Endothelial cell of umbilical vein (primary cell): ENCODE data around the gene SELL. TPM values are rescaled to one million over a fixed set of nuclear protein-coding genes. Genes with fewer than 3 reads are reported as not detected.

Experiments used
- BruUV-seq: library from RNA; stranded (reverse); fragments of 400-500 nt; replicated peaks from 2 replicates; lab custom pipeline; 2021; lab: Mats Ljungman, UMichigan
- CTCF ChIA-PET: fragments of 300-600, 350-600 bp; sonication (Branson Sonifier 250); formaldehyde crosslinking; loops from one replicate; lab custom pipeline; 2021; ENCODE audit warnings: antibody characterized with exemption, inconsistent platforms; lab: Charles Lee
- POLR2A ChIA-PET: fragments of 300-600, 350-600 bp; sonication (Branson Sonifier 250); formaldehyde crosslinking; loops from one replicate; lab custom pipeline; 2021; ENCODE audit warnings: antibody characterized with exemption, inconsistent platforms; lab: Charles Lee
- DNase-seq: peaks from one replicate; pipeline ENCODE4 v3.0.0-alpha.2; 2011; ENCODE audit warnings: low read depth, low spot score
- FAIRE-seq: peaks from 2 replicates; lab custom pipeline; 2011; peaks lifted over from hg19 to GRCh38; lab: Jason Lieb, UNC
- H2AFZ ChIP-seq: 2 replicates; pipeline ENCODE4 v1.6.0; 2012; ENCODE audit warnings: low read depth, low read length, control low read depth, inconsistent platforms
- H3K27ac ChIP-seq: 2 replicates; pipeline ENCODE4 v1.5.1; 2011; ENCODE audit warnings: low read depth, mild to moderate bottlenecking, control low read depth, low read length, moderate library complexity; ENCODE audit not compliant: insufficient read depth
- H3K27me3 ChIP-seq, 2 experiments: 2 replicates each; pipeline versions ENCODE4 v1.6.0 to v1.6.1; 2011; ENCODE audit warnings: low read length in 2 of 2, mixed read lengths in 1 of 2; ENCODE audit not compliant: control insufficient read depth in 2 of 2, insufficient read depth in 2 of 2
- H3K36me3 ChIP-seq, 2 experiments: 2 replicates in 1 of 2; 3 replicates in 1 of 2; pipeline ENCODE4 v1.5.1; 2011; ENCODE audit warnings: low read length in 2 of 2, mild to moderate bottlenecking in 1 of 2, moderate library complexity in 1 of 2; ENCODE audit not compliant: control insufficient read depth in 2 of 2, insufficient read depth in 2 of 2; ENCODE audit errors: extremely low read depth in 1 of 2
- H3K4me1 ChIP-seq: 3 replicates; pipeline ENCODE4 v1.5.1; 2011; ENCODE audit warnings: mild to moderate bottlenecking, low read length; ENCODE audit not compliant: control insufficient read depth, insufficient read depth; ENCODE audit errors: extremely low read depth
- H3K4me2 ChIP-seq: 2 replicates; pipeline ENCODE4 v1.6.1; 2011; ENCODE audit warnings: low read length, control low read depth, mixed read lengths; ENCODE audit not compliant: insufficient read depth
- H3K4me3 ChIP-seq, 3 experiments: fragments of 200-600 bp in 1 of 3; sonication (generic), shearing (Covaris generic) in 1 of 3; replicated peaks in 1 of 3; 2 replicates each; pipeline ENCODE4 v1.5.1; 2011 to 2016; ENCODE audit warnings: control low read depth in 3 of 3, low read length in 3 of 3, mild to moderate bottlenecking in 2 of 3, inconsistent platforms in 1 of 3, low read depth in 1 of 3, moderate library complexity in 1 of 3; ENCODE audit not compliant: insufficient read depth in 1 of 3
- H3K79me2 ChIP-seq: 2 replicates; pipeline ENCODE4 v1.6.0; 2012; ENCODE audit warnings: low read length, inconsistent platforms; ENCODE audit not compliant: control insufficient read depth, insufficient read depth
- H3K9ac ChIP-seq: replicated peaks from 2 replicates; pipeline ENCODE3; 2011; ENCODE audit warnings: low read length, control low read depth; ENCODE audit not compliant: insufficient read depth; ENCODE audit errors: extremely low read depth
- H3K9me1 ChIP-seq: replicated peaks from 3 replicates; pipeline ENCODE4 v1.6.0; 2011; ENCODE audit warnings: mild to moderate bottlenecking, low read length; ENCODE audit not compliant: control insufficient read depth, insufficient read depth; ENCODE audit errors: extremely low read depth
- H3K9me3 ChIP-seq: replicated peaks from 2 replicates; pipeline ENCODE4 v1.5.1; 2012; ENCODE audit warnings: low read length, inconsistent platforms; ENCODE audit not compliant: control insufficient read depth, insufficient read depth
- H4K20me1 ChIP-seq: replicated peaks from 2 replicates; pipeline ENCODE3; 2011; ENCODE audit warnings: mild to moderate bottlenecking, low read length; ENCODE audit not compliant: control insufficient read depth, insufficient read depth; ENCODE audit errors: extremely low read depth
- EZH2 ChIP-seq: IDR thresholded peaks from 2 replicates; pipeline ENCODE4 v1.6.1; 2012; ENCODE audit warnings: borderline replicate concordance, low read depth, mild to moderate bottlenecking, moderate library complexity, low read length, inconsistent platforms; ENCODE audit not compliant: severe bottlenecking
- GATA2 ChIP-seq: IDR thresholded peaks from 2 replicates; pipeline ENCODE4 v1.7.0; 2011; ENCODE audit warnings: low read depth, mild to moderate bottlenecking, moderate library complexity, mixed read lengths, low read length; ENCODE audit not compliant: insufficient read length, insufficient read depth
- MYC ChIP-seq: IDR thresholded peaks from one replicate; pipeline ENCODE4 v1.6.1; 2011; ENCODE audit warnings: mild to moderate bottlenecking, low read depth, low read length
- POLR2AphosphoS5 ChIP-seq: IDR thresholded peaks from 2 replicates; pipeline ENCODE4 v1.6.1; 2012; ENCODE audit warnings: low read depth, mild to moderate bottlenecking, control low read depth, low read length, moderate library complexity; ENCODE audit not compliant: insufficient read depth
- dilution Hi-C: fragments of 300-500 bp; cut with MboI; formaldehyde crosslinking; loops from one replicate; pipeline ENCODE4 v1.15.0; 2019; ENCODE audit warnings: low sequenced_read_pairs; ENCODE audit not compliant: extremely low pct_ligation_motif_present
- intact Hi-C: fragments of 100-400 bp; cut with micrococcal nuclease; formaldehyde crosslinking; loops from one replicate; pipeline ENCODE4 v1.10.0; 2022
- polyA plus RNA-seq, 4 experiments: library from polyadenylated mRNA; depleted of rRNA in 3 of 4; stranded (reverse) in 3 of 4; unstranded in 1 of 4; fragments of >200 nt; gene quantifications; 2 replicates each; pipeline versions ENCODE4 v1.2.1 to v1.2.3, GENCODE V29; 2011 to 2012; ENCODE audit warnings: missing spikeins in 1 of 4
- total RNA-seq: library from RNA; stranded (reverse); gene quantifications from 2 replicates; pipeline ENCODE4 v1.2.3, GENCODE V29; 2021
- TF ChIP-seq, protein P1 (sequence below): IDR thresholded peaks from 2 replicates; pipeline ENCODE4 v1.6.1; 2011; ENCODE audit not compliant: insufficient read depth, insufficient read length
- TF ChIP-seq, protein P2 (sequence below), 2 donors: IDR thresholded peaks; 1 replicate in 1 of 2; 2 replicates in 1 of 2; pipeline ENCODE4 v1.5.1; 2011; ENCODE audit warnings: low read length in 2 of 2, mild to moderate bottlenecking in 2 of 2, moderate library complexity in 2 of 2, control low read depth in 1 of 2, inconsistent platforms in 1 of 2, low read depth in 1 of 2; ENCODE audit not compliant: insufficient read depth in 1 of 2; ENCODE audit errors: extremely low read depth in 1 of 2

Gene SELL
- total and polyA plus RNA-seq, 2 donors (not counting 3 experiments of a cell fraction or from before 2014, with no cell fraction given), result 0.68 to 1.8 TPM

DNA sequence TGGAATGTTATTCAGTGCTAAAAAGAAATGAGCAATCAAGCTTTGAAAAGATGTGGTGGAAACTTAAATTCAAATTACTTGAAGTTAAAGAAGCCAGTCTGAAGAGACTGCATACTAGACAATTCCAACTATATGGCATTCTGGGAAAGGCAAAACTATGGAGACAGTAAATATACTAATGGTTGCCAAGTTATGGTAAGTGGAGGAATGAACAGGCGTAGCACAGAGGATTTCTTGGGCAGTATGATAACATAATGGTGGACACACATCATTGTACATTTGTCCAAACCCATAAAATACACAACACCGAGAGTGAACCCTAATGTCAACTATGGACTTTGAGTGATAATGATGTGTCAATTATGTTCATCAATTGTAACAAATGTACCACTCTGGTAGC is 60.4 kb downstream of the SELL start:
- dilution Hi-C loops, result no loop called here
- no peak for FAIRE-seq

More for the DNA sequence above, 60.4 kb downstream of the SELL start:
- POLR2A ChIA-PET, result no interaction called here
- H3K9me3 ChIP-seq, result no peaks in the 10 kb centered on the region
- H2AFZ ChIP-seq, result no peak overlapping the region
- no peak overlapping the region for H3K9ac ChIP-seq
- no peaks in the 10 kb centered on the region for H3K36me3 ChIP-seq
- no peaks in the 10 kb centered on the region for H4K20me1 ChIP-seq
- H3K4me1 ChIP-seq, result no peaks in the 10 kb centered on the region
- H3K9me1 ChIP-seq, result no peaks in the 10 kb centered on the region
- DNase-seq, result no peak
- no TSS peak for BruUV-seq
- no peak overlapping the region for H3K4me2 ChIP-seq
- H3K27me3 ChIP-seq, result no peaks in the 10 kb centered on the region
- intact Hi-C loops, result no loop called here
- CTCF ChIA-PET, result no interaction called here
- no peak overlapping the region for H3K4me3 ChIP-seq
- H3K27ac ChIP-seq, result no peak overlapping the region
- TF ChIP-seq MYC (no peak), GATA2 (no peak), POLR2AphosphoS5 (no peak), EZH2 (no peak)
- TF ChIP-seq, protein P1, sequence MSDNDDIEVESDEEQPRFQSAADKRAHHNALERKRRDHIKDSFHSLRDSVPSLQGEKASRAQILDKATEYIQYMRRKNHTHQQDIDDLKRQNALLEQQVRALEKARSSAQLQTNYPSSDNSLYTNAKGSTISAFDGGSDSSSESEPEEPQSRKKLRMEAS, result no peak
- TF ChIP-seq, protein P2, sequence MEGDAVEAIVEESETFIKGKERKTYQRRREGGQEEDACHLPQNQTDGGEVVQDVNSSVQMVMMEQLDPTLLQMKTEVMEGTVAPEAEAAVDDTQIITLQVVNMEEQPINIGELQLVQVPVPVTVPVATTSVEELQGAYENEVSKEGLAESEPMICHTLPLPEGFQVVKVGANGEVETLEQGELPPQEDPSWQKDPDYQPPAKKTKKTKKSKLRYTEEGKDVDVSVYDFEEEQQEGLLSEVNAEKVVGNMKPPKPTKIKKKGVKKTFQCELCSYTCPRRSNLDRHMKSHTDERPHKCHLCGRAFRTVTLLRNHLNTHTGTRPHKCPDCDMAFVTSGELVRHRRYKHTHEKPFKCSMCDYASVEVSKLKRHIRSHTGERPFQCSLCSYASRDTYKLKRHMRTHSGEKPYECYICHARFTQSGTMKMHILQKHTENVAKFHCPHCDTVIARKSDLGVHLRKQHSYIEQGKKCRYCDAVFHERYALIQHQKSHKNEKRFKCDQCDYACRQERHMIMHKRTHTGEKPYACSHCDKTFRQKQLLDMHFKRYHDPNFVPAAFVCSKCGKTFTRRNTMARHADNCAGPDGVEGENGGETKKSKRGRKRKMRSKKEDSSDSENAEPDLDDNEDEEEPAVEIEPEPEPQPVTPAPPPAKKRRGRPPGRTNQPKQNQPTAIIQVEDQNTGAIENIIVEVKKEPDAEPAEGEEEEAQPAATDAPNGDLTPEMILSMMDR (IDR thresholded peaks at IDR 0.05; ENCODE audit: extremely low read depth in 1 of 2, insufficient read depth in 1 of 2, low read depth in 1 of 2, low read length in 2 of 2), result no peak
- H3K79me2 ChIP-seq, result no peaks in the 10 kb centered on the region
